ENCODE results near the gene GPX2. TPM values are rescaled to one million over a fixed set of nuclear protein-coding genes. Genes with fewer than 3 reads are reported as not detected.

Gene GPX2
- total RNA-seq, 2 donors from 2014 or later = 18.9 to 55.0 TPM

DNA sequence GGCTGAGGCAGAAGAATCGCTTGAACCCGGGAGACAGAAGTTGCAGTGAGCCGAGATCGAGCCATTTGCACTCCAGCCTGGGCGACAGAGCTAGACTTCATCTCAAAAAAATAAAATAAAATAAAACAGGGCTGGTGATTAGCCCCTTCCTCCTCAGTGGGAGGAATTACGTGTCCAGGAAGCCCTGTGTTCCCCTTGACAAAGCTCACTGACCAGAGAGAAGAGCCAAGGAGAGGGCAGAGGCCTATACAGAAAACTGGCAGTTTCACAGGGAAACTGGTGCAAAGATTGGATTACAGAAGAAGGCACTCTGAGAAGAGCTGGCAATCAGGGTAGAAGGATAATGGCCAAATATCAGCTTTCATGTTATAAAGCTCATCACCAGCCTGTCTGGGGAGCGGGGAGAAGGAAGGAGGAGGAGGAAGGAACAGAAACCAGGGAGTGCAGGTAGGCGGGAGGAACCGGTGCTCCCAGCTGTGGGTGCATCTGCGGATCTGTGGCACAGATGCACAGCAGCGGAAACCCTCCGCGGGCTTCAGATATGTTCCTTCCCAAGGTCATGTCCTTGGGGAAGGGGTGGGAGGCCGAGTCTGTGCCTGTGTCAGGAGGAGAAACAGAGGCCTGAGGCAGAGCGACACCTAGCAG is 22.9 kb upstream of the GPX2 start:
- no peaks in the 10 kb centered on the region for H3K36me3 ChIP-seq
- intact Hi-C loops (cut with DNase I) = no loop called here
- whole genome bisulfite sequencing = 72% methylated on average over 15 of the region's 15 CpGs
- no peak for DNase-seq (ENCODE audit: low spot score)
- no peaks in the 10 kb centered on the region for H3K27me3 ChIP-seq (replicated peaks; ENCODE audit: insufficient read depth)
- H3K4me3 ChIP-seq = no peak overlapping the region
- no peak overlapping the region for H3K27ac ChIP-seq
- H3K9me3 ChIP-seq = no peaks in the 10 kb centered on the region
- TF ChIP-seq, protein P1, sequence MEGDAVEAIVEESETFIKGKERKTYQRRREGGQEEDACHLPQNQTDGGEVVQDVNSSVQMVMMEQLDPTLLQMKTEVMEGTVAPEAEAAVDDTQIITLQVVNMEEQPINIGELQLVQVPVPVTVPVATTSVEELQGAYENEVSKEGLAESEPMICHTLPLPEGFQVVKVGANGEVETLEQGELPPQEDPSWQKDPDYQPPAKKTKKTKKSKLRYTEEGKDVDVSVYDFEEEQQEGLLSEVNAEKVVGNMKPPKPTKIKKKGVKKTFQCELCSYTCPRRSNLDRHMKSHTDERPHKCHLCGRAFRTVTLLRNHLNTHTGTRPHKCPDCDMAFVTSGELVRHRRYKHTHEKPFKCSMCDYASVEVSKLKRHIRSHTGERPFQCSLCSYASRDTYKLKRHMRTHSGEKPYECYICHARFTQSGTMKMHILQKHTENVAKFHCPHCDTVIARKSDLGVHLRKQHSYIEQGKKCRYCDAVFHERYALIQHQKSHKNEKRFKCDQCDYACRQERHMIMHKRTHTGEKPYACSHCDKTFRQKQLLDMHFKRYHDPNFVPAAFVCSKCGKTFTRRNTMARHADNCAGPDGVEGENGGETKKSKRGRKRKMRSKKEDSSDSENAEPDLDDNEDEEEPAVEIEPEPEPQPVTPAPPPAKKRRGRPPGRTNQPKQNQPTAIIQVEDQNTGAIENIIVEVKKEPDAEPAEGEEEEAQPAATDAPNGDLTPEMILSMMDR (IDR thresholded peaks at IDR 0.05) = no peak
- TF ChIP-seq POLR2AphosphoS5 (IDR thresholded peaks at IDR 0.05) (no peak), POLR2A (IDR thresholded peaks at IDR 0.05) (no peak)
- peaks cover 7% of the 10 kb centered on the region for H3K4me1 ChIP-seq (replicated peaks)

DNA sequence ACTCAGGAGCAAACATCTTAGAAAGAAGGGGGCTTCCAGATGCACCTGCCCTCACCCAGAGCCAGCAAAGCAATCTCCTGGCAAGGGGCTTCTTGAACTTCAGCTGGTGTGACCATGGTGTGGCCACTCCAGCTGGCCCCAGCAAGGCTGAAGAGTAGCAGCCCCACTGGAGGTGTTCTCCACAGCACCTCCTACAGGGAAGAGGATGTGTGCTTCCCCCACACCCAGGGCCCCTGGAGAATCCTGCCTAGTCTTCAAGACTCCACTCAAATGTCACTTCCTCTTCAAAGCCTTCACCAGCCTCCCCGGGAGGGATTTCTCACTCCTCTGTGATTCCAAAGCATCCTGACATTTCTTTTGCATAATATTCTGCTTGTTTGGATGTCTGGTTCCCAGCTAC is 21.1 kb upstream of the GPX2 start:
- Histone ChIP-seq H3K9me3 (no peaks in the 10 kb centered on the region), H3K27me3 (replicated peaks; ENCODE audit: insufficient read depth) (no peaks in the 10 kb centered on the region), H3K27ac (no peak overlapping the region), H3K36me3 (no peaks in the 10 kb centered on the region), H3K4me3 (no peak overlapping the region), H3K4me1 (replicated peaks) (peaks cover 7% of the 10 kb centered on the region)
- no peak for DNase-seq (ENCODE audit: low spot score)
- TF ChIP-seq, protein P1 (IDR thresholded peaks at IDR 0.05) = no peak
- TF ChIP-seq POLR2AphosphoS5 (IDR thresholded peaks at IDR 0.05) (no peak), POLR2A (IDR thresholded peaks at IDR 0.05) (no peak)
- intact Hi-C loops (cut with DNase I) = no loop called here
- 67% methylated on average over 1 of the region's 1 CpG for WGBS

DNA sequence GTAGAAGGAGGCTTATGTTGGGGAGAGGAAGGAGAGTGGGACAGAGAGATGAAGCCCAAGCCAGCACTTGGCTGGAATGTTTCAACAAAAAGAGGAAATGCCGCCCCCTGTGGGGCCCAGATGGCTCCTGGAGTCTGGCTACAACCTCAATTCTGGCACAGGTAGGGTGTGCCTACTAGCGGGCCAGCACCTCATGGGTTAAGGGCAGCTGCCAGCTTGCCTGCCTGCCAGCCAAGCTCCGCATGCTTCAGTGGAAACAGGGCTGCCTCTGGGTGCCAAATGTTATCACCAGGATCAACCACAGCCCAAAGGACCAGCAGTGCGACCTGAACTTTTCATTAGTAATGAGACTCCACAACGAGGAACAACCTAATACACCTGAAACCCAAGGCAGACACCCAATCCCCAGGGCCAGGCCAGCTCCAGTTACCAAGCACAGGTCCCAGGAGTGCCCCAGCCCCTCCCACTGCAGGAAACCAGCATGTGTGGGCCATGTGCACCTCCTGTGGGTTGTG is 18.3 kb upstream of the GPX2 start:
- Histone ChIP-seq H3K4me1 (replicated peaks) (no peaks in the 10 kb centered on the region), H3K27ac (no peak overlapping the region), H3K4me3 (no peak overlapping the region), H3K36me3 (no peaks in the 10 kb centered on the region), H3K27me3 (replicated peaks; ENCODE audit: insufficient read depth) (no peaks in the 10 kb centered on the region), H3K9me3 (no peaks in the 10 kb centered on the region)
- WGBS = 46% methylated on average over 5 of the region's 5 CpGs
- TF ChIP-seq, protein P1 (IDR thresholded peaks at IDR 0.05) = peak in 1 of 4 experiments; percentile 7
- TF ChIP-seq POLR2A (IDR thresholded peaks at IDR 0.05) = peak; percentile 11
- TF ChIP-seq POLR2AphosphoS5 (IDR thresholded peaks at IDR 0.05) = peak; percentile 20
- peak; percentile 34 for DNase-seq (ENCODE audit: low spot score)
- intact Hi-C loops (cut with DNase I) = no loop called here

DNA sequence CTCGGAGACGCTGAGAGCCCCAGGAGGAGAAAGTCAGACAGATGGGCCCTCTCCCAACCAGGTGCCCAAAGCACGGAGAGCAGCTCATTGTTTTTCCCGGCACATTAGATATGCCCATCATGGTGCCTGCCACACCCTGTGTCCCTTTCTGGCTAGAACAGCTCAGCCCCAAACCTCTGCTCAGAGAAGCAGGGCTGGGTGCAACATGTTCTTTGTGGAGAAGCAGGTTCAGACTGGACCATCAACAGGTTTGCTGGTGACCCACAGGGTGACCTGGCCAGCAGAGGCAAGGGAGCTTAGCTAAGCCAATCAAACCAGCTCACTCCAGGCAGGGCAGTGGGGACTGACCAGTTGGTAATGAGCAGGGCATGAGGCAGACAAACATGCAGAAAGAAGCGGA is 16.2 kb upstream of the GPX2 start:
- H3K4me1 ChIP-seq (replicated peaks) = no peaks in the 10 kb centered on the region
- H3K9me3 ChIP-seq = no peaks in the 10 kb centered on the region
- intact Hi-C loops (cut with DNase I) = no loop called here
- no peaks in the 10 kb centered on the region for H3K36me3 ChIP-seq
- no peak overlapping the region for H3K27ac ChIP-seq
- H3K4me3 ChIP-seq = no peak overlapping the region
- no peak for DNase-seq (ENCODE audit: low spot score)
- TF ChIP-seq POLR2AphosphoS5 (IDR thresholded peaks at IDR 0.05) (no peak), POLR2A (IDR thresholded peaks at IDR 0.05) (no peak)
- TF ChIP-seq, protein P1 (IDR thresholded peaks at IDR 0.05) = no peak
- no peaks in the 10 kb centered on the region for H3K27me3 ChIP-seq (replicated peaks; ENCODE audit: insufficient read depth)
- WGBS = 76% methylated on average over 5 of the region's 5 CpGs

DNA sequence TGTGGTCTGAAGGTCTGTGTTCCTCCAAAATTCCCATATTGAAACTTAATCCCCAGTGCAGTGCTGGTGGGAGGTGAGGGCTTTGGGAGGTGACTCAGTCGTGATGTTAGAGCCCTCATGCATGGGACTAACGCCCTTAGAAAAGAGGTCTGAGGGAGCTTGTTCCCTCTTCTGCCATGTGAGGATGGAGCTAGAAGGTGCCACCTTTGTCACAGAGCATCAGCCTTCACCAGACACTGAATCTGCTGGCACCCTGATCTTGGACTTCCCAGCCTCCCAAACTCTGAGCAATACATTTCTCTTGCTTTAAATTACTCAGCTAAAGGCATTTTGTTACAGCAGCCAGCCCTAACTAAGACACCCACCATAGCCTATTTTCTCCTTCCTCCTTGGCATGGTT is 15.7 kb upstream of the GPX2 start:
- intact Hi-C loops (cut with DNase I) = no loop called here
- H3K4me1 ChIP-seq (replicated peaks) = no peaks in the 10 kb centered on the region
- H3K4me3 ChIP-seq = no peak overlapping the region
- H3K27me3 ChIP-seq (replicated peaks; ENCODE audit: insufficient read depth) = no peaks in the 10 kb centered on the region
- WGBS = 97% methylated on average over 2 of the region's 2 CpGs
- no peak for DNase-seq (ENCODE audit: low spot score)
- TF ChIP-seq, protein P1 (IDR thresholded peaks at IDR 0.05) = no peak
- TF ChIP-seq POLR2A (IDR thresholded peaks at IDR 0.05) = no peak
- TF ChIP-seq POLR2AphosphoS5 (IDR thresholded peaks at IDR 0.05) = no peak
- no peak overlapping the region for H3K27ac ChIP-seq
- H3K9me3 ChIP-seq = no peaks in the 10 kb centered on the region
- no peaks in the 10 kb centered on the region for H3K36me3 ChIP-seq
